ENCODE measurements around the gene STARD6.

STARD6 gene

GRCh38 chr18:54378057-54378456 is 20.4 kb upstream of the STARD6 start:
- TF ChIP-seq CTCF (conservative IDR thresholded peaks at IDR 0.05) = no peak
- no peak overlapping the region for H3K27ac ChIP-seq

GRCh38 chr18:54360406-54360805 is 2.7 kb upstream of the STARD6 start:
- TF ChIP-seq CTCF (conservative IDR thresholded peaks at IDR 0.05) = no peak
- H3K27ac ChIP-seq = no peak overlapping the region

- H3K27ac ChIP-seq = no peak overlapping the region
Measured at GRCh38 chr18:54359233-54359632, 1.6 kb upstream of the STARD6 start.

GRCh38 chr18:54358495-54359040 is 910 bp upstream of the STARD6 start:
- no peak for TF ChIP-seq CTCF (conservative IDR thresholded peaks at IDR 0.05)
- peak overlapping the region; percentile 67 for H3K27ac ChIP-seq

More at GRCh38 chr18:54359233-54359632, 1.6 kb upstream of the STARD6 start:
- TF ChIP-seq CTCF (conservative IDR thresholded peaks at IDR 0.05) = no peak

GRCh38 chr18:54357082-54357659 is 487 bp downstream of the STARD6 start:
- H3K27ac ChIP-seq = peak overlapping the region; percentile 67
- no peak for TF ChIP-seq CTCF (conservative IDR thresholded peaks at IDR 0.05)

GRCh38 chr18:54351186-54351585 is 6.5 kb downstream of the STARD6 start:
- TF ChIP-seq CTCF (conservative IDR thresholded peaks at IDR 0.05) = no peak
- no peak overlapping the region for H3K27ac ChIP-seq

- no peak overlapping the region for H3K27ac ChIP-seq
- TF ChIP-seq CTCF (conservative IDR thresholded peaks at IDR 0.05) = no peak
Measured at GRCh38 chr18:54338230-54338629, 19.4 kb downstream of the STARD6 start.
